GM04504 (cell line): ENCODE measurements around the gene C10orf95.
"Not testable (repeated sequence)": the region's sequence is repeated elsewhere in the genome, so short reads cannot be mapped to it uniquely, and the experiment has no call there.

Source experiments
- DNase-seq: peaks from one replicate; pipeline ENCODE4 v3.0.0-alpha.2; 2012; ENCODE audit warnings: low read depth

C10orf95 gene

DNA sequence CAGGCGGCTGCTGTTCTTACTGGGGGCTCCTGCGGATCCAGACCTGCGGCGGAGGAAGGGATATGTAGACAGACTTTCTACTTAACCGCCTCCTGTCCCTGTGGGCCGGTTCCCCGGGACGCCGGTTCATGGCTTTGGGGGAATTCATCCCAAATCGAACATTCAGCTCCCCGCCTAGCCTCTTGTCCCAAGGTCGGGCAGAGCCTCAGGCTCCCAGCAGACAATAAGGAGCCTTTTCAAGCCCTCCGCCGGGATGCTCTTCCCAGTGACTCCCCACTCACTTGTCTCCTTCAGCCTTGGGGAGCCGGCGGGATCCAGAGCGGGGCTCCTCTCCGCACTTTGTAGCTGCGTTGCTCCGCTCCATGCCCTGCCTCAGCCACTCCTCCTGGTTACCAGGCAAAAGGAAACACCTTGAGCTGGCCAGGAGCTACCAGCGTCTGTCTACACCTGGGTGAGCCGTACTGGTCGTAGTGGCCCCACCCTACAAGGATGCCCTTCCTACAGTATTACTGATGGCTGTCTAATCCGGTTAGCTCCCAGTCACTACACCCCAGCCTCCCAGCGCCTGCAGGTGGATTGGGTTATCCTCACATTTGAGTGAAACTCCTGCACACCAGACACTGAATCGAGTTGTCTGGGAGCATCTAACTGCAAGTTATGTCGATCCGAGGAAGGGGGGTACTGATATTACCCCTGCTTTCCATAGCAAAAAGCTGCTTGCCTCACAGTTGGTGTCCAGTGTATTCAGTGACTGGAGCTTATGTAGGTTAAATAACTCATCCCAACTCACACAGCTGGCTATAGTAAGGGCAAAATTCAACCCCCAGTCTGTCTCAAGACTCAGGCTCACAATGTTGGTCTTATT, at the start of gene C10orf95:
Gene C10orf95, minus strand, starts transcription at position 439 of the 865 bp plus-strand sequence. CDS start 450 bp downstream, outside the sequence.
- DNase-seq = no peak

GRCh38 chr10:102500686-102501085, 49.3 kb upstream of the C10orf95 start:
- not testable (repeated sequence) for DNase-seq

DNA sequence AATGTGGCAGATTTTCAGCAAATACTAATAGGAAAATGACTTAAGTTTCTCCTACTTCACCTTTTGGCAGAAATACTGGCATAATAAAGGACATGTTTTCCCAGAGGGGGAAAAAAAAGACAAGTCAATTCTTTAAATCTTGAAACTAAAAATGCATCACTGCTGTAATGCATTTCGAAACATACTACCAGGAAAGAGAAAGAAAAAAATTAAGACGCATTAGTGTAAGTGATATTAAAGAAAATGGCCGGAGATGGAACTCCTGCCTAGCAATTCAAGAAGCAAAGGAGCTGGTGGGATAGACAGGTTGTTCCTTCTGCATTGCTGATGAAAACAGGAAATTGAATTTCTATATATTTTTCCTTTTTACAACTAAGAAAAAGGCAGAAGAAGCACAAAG, 48.0 kb upstream of the C10orf95 start:
- DNase-seq = no peak

DNA sequence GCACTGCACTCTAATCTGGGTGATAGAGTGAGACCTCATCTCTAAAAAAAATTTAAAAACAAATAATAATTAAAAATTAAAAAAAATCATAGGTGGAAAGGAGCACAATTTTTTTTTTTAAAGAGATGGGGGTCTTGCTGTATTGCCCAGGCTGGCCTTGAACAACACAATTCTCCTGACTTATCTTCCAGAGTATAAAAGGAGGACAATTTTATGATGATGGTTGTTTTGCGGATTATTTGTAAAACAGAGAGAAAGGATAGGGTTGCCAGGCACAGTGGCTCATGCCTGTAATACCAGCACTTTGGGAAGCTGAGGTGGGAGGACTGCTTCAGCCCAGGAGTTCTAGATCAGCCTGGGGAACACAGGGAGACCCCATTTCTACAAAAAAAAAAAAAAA, 46.2 kb upstream of the C10orf95 start:
- no peak for DNase-seq

DNA sequence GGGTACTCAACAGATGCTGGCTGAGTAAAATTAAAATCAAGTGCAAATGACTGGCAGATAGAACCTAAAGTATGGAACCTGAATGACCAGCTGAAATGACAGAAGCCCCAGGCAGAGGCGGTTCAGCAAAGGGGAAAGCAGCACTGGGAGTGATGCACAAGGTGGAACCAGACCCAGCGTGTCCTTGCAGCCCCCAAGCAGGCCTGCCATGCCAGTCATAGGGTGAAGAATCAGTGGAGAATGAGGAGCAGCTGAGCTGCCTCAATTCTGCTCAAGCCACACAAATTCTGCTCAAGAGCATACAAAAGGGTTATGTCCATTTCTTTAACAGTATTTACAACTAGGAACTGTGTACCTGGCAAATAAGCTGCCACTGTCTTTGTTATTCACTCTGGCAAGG, 42.4 kb upstream of the C10orf95 start:
- DNase-seq = no peak

GRCh38 chr10:102492983-102493382, 41.6 kb upstream of the C10orf95 start:
- DNase-seq = no peak

DNA sequence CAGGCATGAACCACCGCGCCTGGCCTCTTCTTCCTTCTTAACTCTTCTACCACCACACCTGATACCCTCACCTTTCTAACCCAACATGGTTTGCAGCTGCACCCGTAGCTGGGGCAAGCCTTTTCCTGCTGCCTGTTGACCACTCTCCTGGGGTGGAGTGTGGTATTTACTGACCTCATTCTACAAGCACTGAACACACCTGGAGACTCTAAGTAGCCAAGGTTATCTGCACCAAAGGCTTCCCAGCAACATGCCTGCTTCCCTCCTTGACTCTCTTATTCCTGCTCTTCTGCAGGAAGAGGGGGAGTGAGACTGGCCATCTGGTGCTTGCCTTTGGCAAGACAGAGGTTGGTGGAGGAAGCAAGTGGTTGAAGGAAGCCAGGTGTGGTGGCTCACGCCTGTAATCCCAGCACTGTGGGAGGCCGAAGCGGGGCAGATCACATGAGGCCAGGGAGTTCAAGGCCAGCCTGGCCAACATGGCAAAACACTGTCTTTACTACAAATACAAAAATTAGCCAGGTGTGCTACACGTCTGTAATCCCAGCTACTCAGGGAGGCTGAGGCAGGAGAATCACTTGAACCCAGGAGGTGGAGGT, 41.1 kb upstream of the C10orf95 start:
- DNase-seq = no peak

GRCh38 chr10:102491136-102491535, 39.8 kb upstream of the C10orf95 start:
- no peak for DNase-seq

GRCh38 chr10:102485093-102485784, 33.9 kb upstream of the C10orf95 start:
- DNase-seq = no peak

DNA sequence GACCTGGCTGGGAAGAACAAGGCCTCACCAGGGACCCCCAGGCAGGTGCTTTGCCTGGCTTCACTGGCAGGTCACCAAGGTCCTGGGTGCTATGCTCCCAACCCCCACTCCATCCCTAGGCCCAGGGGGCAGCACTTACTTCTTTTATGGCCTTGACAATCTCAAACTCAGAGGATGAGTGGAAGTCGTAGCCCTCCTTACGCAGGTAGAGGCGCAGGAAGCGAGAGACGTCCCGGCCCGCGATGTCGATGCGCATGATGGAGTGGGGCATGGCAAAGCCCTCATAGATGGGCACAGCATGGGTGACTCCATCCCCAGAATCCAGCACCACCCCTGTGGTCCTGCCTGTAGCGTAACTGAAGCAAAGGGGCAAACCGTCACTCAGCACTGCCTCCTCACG, 32.7 kb upstream of the C10orf95 start:
- no peak for DNase-seq

- no peak for DNase-seq
Observed at GRCh38 chr10:102480396-102480795, 29.1 kb upstream of the C10orf95 start.

DNA sequence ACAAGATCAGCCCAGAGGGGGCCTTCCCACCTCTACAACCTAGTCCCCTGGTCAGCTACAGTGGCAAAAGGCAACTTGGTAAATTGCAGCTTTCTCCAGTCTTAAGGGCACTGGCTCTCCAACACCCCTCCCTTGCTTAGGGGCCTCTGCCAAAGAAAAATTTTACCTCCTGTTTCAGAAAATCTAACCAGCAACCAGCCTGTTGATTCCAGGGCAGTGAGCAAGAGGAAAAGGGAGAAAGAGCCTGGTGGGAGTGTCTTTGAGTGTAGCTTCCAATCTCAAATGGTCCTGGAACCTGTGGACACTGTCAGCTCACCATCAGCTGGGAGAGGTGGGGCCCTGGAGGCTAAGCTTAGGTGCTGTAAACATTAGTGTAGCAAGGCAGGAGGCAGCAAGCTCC, 28.3 kb upstream of the C10orf95 start:
- no peak for DNase-seq

- DNase-seq = no peak
Observed at GRCh38 chr10:102476466-102477141, 25.3 kb upstream of the C10orf95 start.

DNA sequence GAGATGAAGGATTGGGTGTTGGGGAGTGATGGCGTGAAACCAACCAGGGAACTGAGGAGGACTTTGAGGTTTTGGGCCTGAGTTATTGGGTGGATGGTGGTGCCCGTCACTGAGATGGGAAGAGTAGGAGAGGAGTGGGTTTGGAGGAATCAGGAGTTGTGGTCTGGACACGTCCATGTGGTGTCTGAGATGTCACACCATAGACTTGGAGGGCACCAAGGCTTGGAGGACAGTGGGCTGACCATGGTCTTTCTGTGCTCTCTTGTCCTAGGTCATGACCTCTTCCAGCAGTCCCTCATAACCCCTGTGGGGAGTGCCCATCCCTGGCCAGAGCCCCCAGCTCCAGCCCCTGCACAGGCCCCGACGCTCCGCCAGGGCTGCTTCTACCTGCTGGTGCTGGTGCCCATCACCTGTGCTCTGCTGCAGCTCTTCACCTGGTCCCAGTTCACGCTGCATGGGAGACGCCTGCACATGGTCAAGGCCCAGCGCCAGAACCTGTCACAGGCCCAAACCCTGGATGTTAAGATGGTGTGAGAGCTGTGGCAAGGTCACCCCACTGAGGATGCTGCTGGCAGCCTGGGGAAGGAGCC, 24.2 kb upstream of the C10orf95 start:
- no peak for DNase-seq

- DNase-seq = no peak
Observed at GRCh38 chr10:102473445-102474331, 22.3 kb upstream of the C10orf95 start.

DNA sequence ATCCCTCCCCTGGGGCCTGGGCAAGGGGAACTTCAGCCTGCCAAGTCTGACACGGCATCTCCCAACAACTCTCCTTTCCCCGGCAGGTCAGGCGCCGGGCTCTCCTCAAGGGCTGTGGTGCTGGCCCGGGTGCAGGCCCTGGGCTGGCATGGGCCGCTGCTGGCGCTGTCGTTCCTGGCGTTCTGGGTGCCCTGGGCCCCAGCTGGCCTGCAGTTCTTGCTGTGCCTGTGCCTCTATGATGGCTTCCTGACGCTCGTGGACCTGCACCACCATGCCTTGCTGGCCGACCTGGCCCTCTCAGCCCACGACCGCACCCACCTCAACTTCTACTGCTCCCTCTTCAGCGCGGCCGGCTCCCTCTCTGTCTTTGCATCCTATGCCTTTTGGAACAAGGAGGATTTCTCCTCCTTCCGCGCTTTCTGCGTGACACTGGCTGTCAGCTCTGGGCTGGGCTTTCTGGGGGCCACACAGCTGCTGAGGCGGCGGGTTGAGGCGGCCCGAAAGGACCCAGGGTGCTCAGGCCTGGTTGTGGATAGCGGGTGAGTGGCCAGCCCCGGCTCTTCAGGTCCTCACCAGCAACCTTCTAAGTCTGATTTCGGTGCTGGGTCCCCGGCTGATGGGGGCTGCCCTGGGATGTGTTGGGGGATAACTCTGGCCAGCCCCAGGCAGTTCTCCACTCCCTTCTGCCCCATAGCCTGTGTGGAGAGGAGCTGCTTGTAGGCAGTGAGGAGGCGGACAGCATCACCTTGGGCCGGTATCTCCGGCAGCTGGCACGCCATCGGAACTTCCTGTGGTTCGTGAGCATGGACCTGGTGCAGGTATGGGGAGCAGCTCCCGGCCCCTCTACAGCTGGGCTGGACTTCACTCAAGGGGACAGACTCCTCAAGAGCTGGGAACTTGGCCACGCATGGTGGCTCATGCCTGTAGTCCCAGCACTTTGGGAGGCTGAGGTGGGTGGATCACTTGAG, 19.5 kb upstream of the C10orf95 start:
- DNase-seq = no peak

- no peak for DNase-seq
Observed at GRCh38 chr10:102468683-102469082, 17.3 kb upstream of the C10orf95 start.

GRCh38 chr10:102467971-102468438, 16.7 kb upstream of the C10orf95 start:
- DNase-seq = no peak

GRCh38 chr10:102467318-102467717, 16.0 kb upstream of the C10orf95 start:
- no peak for DNase-seq

- DNase-seq = no peak
Observed at GRCh38 chr10:102465466-102465865, 14.1 kb upstream of the C10orf95 start.
